AG09309 (cell line): Measurements from ENCODE around the gene OR52N1.

Experiments used
- DNase-seq: peaks from one replicate; pipeline ENCODE4 v3.0.0-alpha.2; 2010; ENCODE audit warnings: low read depth
- H3K4me3 ChIP-seq: 2 replicates; pipeline ENCODE4 v1.5.1; 2011; ENCODE audit warnings: mild to moderate bottlenecking, low read depth, low read length, moderate library complexity; ENCODE audit not compliant: control insufficient read depth
- CTCF ChIP-seq: IDR thresholded peaks from 2 replicates; pipeline ENCODE4 v1.5.1; 2011; ENCODE audit warnings: mild to moderate bottlenecking, low read depth, low read length, inconsistent platforms; ENCODE audit not compliant: insufficient read depth, control insufficient read depth; ENCODE audit errors: missing control alignments

Gene OR52N1

GRCh38 chr11:5791165-5791564, at the start of gene OR52N1:
TSS of gene OR52N1 (minus strand) at chr11:5791265. CDS start at chr11:5788816, 2,449 bp downstream.
- no peak for TF ChIP-seq CTCF
- DNase-seq, result no peak
- H3K4me3 ChIP-seq, result no peak within 1 kb of the TSS

DNA sequence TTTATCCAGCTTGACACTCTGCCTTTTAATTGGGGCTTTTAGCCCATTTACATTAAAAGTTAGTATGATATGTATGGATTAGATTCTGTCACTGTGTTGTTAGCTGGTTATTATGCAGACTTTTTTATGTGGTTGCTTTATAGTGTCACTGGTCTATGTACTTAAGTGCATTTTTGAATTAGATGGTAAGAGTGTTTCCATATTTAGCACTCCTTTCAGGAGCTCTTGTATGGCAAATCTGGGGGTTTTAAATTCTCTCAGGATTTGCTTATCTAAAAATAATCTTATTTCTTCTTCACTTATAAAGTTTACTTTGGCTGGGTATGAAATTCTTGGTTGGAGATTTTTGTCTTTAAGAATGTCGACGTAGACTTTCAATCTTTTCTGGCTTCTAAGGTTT, 46.6 kb upstream of the OR52N1 start:
- no peak for DNase-seq
- H3K4me3 ChIP-seq, result no peak overlapping the region
- TF ChIP-seq CTCF, result no peak

- no peak for DNase-seq
- no peak for TF ChIP-seq CTCF
- no peak overlapping the region for H3K4me3 ChIP-seq
These were observed 42.4 kb upstream of the OR52N1 start for GRCh38 chr11:5833446-5833845.

DNA sequence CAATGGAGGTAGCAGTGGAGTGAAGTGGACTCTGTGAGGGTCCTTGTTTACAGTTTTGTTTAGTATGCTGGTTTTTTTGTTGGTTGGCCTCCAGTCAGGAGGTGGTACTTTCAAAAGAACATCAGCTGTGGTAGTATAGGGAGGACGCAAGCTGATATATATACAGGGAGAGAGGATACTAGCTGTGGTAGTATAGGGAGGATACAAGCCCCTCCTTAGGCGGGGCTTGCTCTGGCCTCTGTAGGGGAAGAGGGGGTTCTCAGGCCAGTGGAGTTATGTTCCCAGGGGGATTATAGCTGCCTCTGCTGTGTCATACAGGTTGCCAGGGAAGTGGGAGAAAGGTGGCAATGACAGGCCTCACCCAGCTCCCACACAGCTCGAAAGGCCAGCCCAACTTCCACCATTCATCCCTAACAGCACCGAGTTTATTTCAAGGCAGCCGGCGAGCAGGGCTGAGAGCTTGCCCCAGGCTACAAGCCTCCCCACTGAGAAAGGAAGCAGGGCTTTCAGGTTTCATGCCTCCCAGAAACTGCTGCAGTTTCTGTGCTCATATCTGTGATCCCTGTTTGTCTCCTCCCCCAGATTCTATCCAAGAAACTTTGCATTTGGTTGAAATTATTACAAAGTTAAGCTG, 40.2 kb upstream of the OR52N1 start:
- DNase-seq, result no peak
- no peak overlapping the region for H3K4me3 ChIP-seq
- TF ChIP-seq CTCF, result no peak

DNA sequence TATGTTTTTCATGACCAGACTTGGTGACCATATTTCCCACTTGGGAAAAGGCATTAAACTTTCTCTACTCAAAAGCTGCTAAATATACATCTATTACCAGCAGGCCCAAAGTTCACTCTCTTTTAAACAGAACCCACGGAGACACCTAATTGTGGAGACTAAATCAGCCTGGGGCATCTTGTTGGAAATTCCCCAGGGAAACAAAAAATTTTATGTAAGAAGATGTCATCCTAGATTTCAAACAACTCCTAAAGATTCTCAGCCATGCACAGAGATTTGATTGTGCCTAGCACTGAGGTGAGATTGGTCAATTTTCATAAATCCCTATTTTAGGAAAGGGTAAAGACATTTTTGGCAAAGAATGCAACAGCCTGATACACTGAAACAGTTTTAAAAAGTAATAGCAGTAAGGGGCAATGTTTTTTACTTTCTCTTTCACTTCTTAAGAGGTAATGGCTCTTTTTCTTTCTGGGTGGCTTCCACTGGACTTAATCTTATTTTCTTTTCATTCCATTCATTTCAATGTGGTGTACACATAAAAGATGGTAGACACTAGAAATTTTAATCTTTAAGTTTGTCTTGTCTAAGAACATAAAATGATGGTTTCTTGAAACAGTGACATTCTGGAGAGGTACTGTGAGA, 27.3 kb upstream of the OR52N1 start:
- no peak for DNase-seq
- no peak for TF ChIP-seq CTCF
- no peak overlapping the region for H3K4me3 ChIP-seq

DNA sequence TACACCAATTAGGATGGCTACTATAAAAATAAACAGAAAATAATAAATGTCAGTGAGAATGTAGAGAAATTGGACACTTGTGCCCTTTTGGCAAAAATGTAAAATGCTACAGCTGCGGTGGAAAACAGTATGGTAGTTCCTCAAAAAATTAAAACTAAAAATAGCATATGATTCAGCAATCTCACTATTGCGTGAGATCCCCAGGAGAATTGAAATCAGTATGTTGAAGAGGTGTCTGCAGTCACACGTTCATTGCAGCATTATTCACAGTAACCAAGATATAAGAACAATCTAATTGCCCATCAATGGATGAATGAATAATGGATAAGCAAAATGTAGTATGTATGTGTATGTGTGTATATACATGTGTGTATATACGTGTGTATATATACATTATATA, 24.5 kb upstream of the OR52N1 start:
- no peak for DNase-seq
- no peak for TF ChIP-seq CTCF
- no peak overlapping the region for H3K4me3 ChIP-seq
